ENCODE data around the gene ZNF337. TPM values are rescaled to one million over a fixed set of nuclear protein-coding genes. Genes with fewer than 3 reads are reported as not detected.
"Not testable (repeated sequence)": the region's sequence is repeated elsewhere in the genome, so short reads cannot be mapped to it uniquely, and the experiment has no call there.

Gene ZNF337
- total RNA-seq, 1 experiment from 2014 or later, result 9.1 TPM

GRCh38 chr20:25632940-25633790 lies 63.5 kb downstream of the ZNF337 start:
- no TSS peak for BruUV-seq (replicated peaks)
- no peak overlapping the region for H3K27ac ChIP-seq (ENCODE audit: low read length)
- no peaks in the 10 kb centered on the region for H3K27me3 ChIP-seq (ENCODE audit: control insufficient read depth, insufficient read depth, low read length)
- POLR2A ChIA-PET, result no interaction called here
- DNase-seq (ENCODE audit: low read depth, low spot score), result no peak
- peak; percentile 90 for ATAC-seq
- no peak overlapping the region for H3K4me3 ChIP-seq (ENCODE audit: low read depth in 2 of 2, low read length in 2 of 2)
- H3K4me1 ChIP-seq (ENCODE audit: control insufficient read depth, insufficient read depth, low read length), result no peaks in the 10 kb centered on the region
- intact Hi-C loops (cut with micrococcal nuclease; ENCODE audit: unreplicated experiment) (no loop called here), in situ Hi-C loops (cut with HindIII; ENCODE audit: low pct_unique_long_range_greater_than_20kb, low sequenced_read_pairs) (no loop called here)
- H3K9me3 ChIP-seq (ENCODE audit: control insufficient read depth, insufficient read depth, low read depth, low read length), result peaks cover 3% of the 10 kb centered on the region; the same call in 1 of the 2 replicates
- TF ChIP-seq POLR2AphosphoS5 (IDR thresholded peaks at IDR 0.05; ENCODE audit: low read depth, low read length) (no peak), TCF7L2 (IDR thresholded peaks at IDR 0.05; ENCODE audit: low read depth, low read length) (no peak)
- no peaks in the 10 kb centered on the region for H3K36me3 ChIP-seq (ENCODE audit: control insufficient read depth, insufficient read depth, low read length)
- CTCF ChIA-PET, result no interaction called here

GRCh38 chr20:25630615-25631014 lies 66.0 kb downstream of the ZNF337 start:
- H3K4me3 ChIP-seq (ENCODE audit: low read depth in 2 of 2, low read length in 2 of 2); H3K27ac ChIP-seq (ENCODE audit: low read length); POLR2A ChIA-PET; BruUV-seq (replicated peaks); CTCF ChIA-PET; H3K4me1 ChIP-seq (ENCODE audit: control insufficient read depth, insufficient read depth, low read length); H3K27me3 ChIP-seq (ENCODE audit: control insufficient read depth, insufficient read depth, low read length); intact Hi-C loops (cut with micrococcal nuclease; ENCODE audit: unreplicated experiment); ATAC-seq; H3K9me3 ChIP-seq (ENCODE audit: control insufficient read depth, insufficient read depth, low read depth, low read length); in situ Hi-C loops (cut with HindIII; ENCODE audit: low pct_unique_long_range_greater_than_20kb, low sequenced_read_pairs); H3K36me3 ChIP-seq (ENCODE audit: control insufficient read depth, insufficient read depth, low read length); DNase-seq (ENCODE audit: low read depth, low spot score): not testable (repeated sequence)

- intact Hi-C loops (cut with micrococcal nuclease; ENCODE audit: unreplicated experiment), result no loop called here
- BruUV-seq (replicated peaks), result no TSS peak
- Histone ChIP-seq H3K27me3 (ENCODE audit: control insufficient read depth, insufficient read depth, low read length) (no peaks in the 10 kb centered on the region), H3K36me3 (ENCODE audit: control insufficient read depth, insufficient read depth, low read length) (no peaks in the 10 kb centered on the region), H3K27ac (ENCODE audit: low read length) (no peak overlapping the region), H3K9me3 (ENCODE audit: control insufficient read depth, insufficient read depth, low read depth, low read length) (no peaks in the 10 kb centered on the region), H3K4me3 (ENCODE audit: low read depth in 2 of 2, low read length in 2 of 2) (no peak overlapping the region), H3K4me1 (ENCODE audit: control insufficient read depth, insufficient read depth, low read length) (peaks cover 6% of the 10 kb centered on the region; the same call in 1 of the 2 replicates)
- TF ChIP-seq POLR2AphosphoS5 (IDR thresholded peaks at IDR 0.05; ENCODE audit: low read depth, low read length) (no peak), REST (IDR thresholded peaks at IDR 0.05; ENCODE audit: insufficient read depth in 1 of 2, low read depth in 2 of 2, low read length in 1 of 2) (no peak), SIN3A (IDR thresholded peaks at IDR 0.05; ENCODE audit: borderline replicate concordance, insufficient read depth, low read depth, low read length) (no peak)
- POLR2A ChIA-PET, result no interaction called here
- DNase-seq (ENCODE audit: low read depth, low spot score) (no peak), ATAC-seq (no peak)
- CTCF ChIA-PET, result no interaction called here
- in situ Hi-C loops (cut with HindIII; ENCODE audit: low pct_unique_long_range_greater_than_20kb, low sequenced_read_pairs), result no loop called here
Measured at GRCh38 chr20:25629816-25630499, 66.7 kb downstream of the ZNF337 start.

Data from Panc1 (cell line).